Sigmoid colon (tissue), 4 donors: ENCODE measurements around the gene KIAA1217.

ENCODE experiments used
- EP300 ChIP-seq, 4 donors: sonication (generic); formaldehyde crosslinking; IDR thresholded peaks; one replicate each; pipeline ENCODE4 v1.6.1; 2017; ENCODE audit warnings: antibody characterized with exemption in 4 of 4
- POLR2A ChIP-seq, 2 donors: fragments of 450-650 bp; IDR thresholded peaks; one replicate each; pipeline ENCODE4 v1.6.1; 2016; ENCODE audit warnings: antibody characterized with exemption in 2 of 2, mild to moderate bottlenecking in 2 of 2, moderate library complexity in 2 of 2
- POLR2AphosphoS5 ChIP-seq, 4 donors: sonication (generic); formaldehyde crosslinking; IDR thresholded peaks; one replicate each; pipeline ENCODE4 v1.6.1; 2017; ENCODE audit warnings: antibody characterized with exemption in 4 of 4
- TF ChIP-seq, protein P1 (sequence below), 4 experiments: fragments of 450-650 bp in 3 of 4; fragments of 200-600 bp in 1 of 4; IDR thresholded peaks; one replicate each; pipeline ENCODE4 v1.5.1; 2016 to 2019; ENCODE audit warnings: antibody characterized with exemption in 4 of 4, mild to moderate bottlenecking in 3 of 4, moderate library complexity in 2 of 4

GRCh38 chr10:24553051-24553612 is 344.2 kb downstream of the KIAA1217 start:
- TF ChIP-seq, protein P1, sequence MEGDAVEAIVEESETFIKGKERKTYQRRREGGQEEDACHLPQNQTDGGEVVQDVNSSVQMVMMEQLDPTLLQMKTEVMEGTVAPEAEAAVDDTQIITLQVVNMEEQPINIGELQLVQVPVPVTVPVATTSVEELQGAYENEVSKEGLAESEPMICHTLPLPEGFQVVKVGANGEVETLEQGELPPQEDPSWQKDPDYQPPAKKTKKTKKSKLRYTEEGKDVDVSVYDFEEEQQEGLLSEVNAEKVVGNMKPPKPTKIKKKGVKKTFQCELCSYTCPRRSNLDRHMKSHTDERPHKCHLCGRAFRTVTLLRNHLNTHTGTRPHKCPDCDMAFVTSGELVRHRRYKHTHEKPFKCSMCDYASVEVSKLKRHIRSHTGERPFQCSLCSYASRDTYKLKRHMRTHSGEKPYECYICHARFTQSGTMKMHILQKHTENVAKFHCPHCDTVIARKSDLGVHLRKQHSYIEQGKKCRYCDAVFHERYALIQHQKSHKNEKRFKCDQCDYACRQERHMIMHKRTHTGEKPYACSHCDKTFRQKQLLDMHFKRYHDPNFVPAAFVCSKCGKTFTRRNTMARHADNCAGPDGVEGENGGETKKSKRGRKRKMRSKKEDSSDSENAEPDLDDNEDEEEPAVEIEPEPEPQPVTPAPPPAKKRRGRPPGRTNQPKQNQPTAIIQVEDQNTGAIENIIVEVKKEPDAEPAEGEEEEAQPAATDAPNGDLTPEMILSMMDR (IDR thresholded peaks at IDR 0.05) = no peak
- TF ChIP-seq POLR2A (IDR thresholded peaks at IDR 0.05) = no peak
- no peak for TF ChIP-seq EP300 (IDR thresholded peaks at IDR 0.05)
- no peak for TF ChIP-seq POLR2AphosphoS5 (IDR thresholded peaks at IDR 0.05)
